Ectodermal cell (in vitro differentiated cells): ENCODE results near the gene DBF4B. TPM values are rescaled to one million over a fixed set of nuclear protein-coding genes. Genes with fewer than 3 reads are reported as not detected.
"Not testable (repeated sequence)": the region's sequence is repeated elsewhere in the genome, so short reads cannot be mapped to it uniquely, and the experiment has no call there.

Source experiments
- H3K27ac ChIP-seq: 2 replicates; pipeline ENCODE4 v1.7.0; 2013; ENCODE audit warnings: mild to moderate bottlenecking, low read depth, low read length; ENCODE audit not compliant: insufficient read depth, poor library complexity, severe bottlenecking
- H3K27me3 ChIP-seq: 2 replicates; pipeline ENCODE4 v1.7.0; 2013; ENCODE audit warnings: mild to moderate bottlenecking, low read length; ENCODE audit not compliant: insufficient read depth, control insufficient read depth, poor library complexity, severe bottlenecking
- H3K36me3 ChIP-seq: one replicate; pipeline ENCODE4 v1.7.0; 2013; ENCODE audit warnings: low read length; ENCODE audit not compliant: control insufficient read depth, insufficient read depth
- H3K4me1 ChIP-seq: one replicate; pipeline ENCODE4 v1.7.0; 2013; ENCODE audit warnings: low read length; ENCODE audit not compliant: control insufficient read depth, insufficient read depth
- H3K4me3 ChIP-seq: 2 replicates; pipeline ENCODE4 v1.7.0; 2013; ENCODE audit warnings: low read depth, low read length, control low read depth; ENCODE audit not compliant: insufficient read depth
- H3K9me3 ChIP-seq: 2 replicates; pipeline ENCODE4 v1.7.0; 2013; ENCODE audit warnings: mild to moderate bottlenecking, low read length, moderate library complexity; ENCODE audit not compliant: control insufficient read depth
- WGBS, 2 experiments: methylation state at CpG; one replicate each; pipeline ENCODE4 v1.1.7; 2013; ENCODE audit warnings: missing lambda C conversion rate in 2 of 2; 5-methylcytosine and 5-hydroxymethylcytosine counted together
- polyA plus RNA-seq, 4 experiments: library from polyadenylated mRNA; stranded (reverse); fragments of 50-300 nt; gene quantifications; one replicate each; pipeline ENCODE4 v1.2.3, GENCODE V29; 2013

DBF4B gene
- 34.7 TPM for polyA plus RNA-seq (2013, experiment 1 of 4)
- 30.3 TPM for polyA plus RNA-seq (2013, experiment 2 of 4)
- 25.8 TPM for polyA plus RNA-seq (2013, experiment 3 of 4)
- 27.3 TPM for polyA plus RNA-seq (2013, experiment 4 of 4)

GRCh38 chr17:44708401-44709263 lies at the start of gene DBF4B:
TSS of gene DBF4B (plus strand) at chr17:44708665. CDS start at chr17:44708821, 156 bp downstream.
- Histone ChIP-seq H3K4me3 (peak within 1 kb of the TSS; percentile 92), H3K4me1 (no peaks in the 10 kb centered on the region), H3K27me3 (peaks cover 4% of the 10 kb centered on the region), H3K9me3 (no peaks in the 10 kb centered on the region), H3K27ac (peak within 1 kb of the TSS; percentile 77), H3K36me3 (no peaks in the 10 kb centered on the region)
- WGBS, 2 experiments = 1% methylated on average over 52 of the region's 52 CpGs

DNA sequence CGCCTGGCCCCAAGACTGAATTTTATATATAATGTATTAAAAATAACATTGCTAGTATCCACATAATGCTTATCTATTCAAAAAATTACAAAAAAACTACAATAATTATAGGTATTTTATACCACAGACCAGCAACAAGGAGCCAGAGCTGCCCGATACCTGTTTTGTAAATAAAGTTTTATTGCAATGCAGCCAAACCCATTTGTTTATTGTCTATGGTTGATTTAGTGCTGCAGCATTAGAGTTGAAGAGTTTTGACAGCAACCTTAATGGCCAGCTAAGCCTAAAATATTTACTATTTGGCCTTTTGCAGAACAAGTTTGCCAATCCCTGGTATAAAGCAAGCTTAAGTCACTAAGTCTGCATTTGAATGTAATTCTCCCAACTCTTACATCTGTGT lies 46.6 kb upstream of the DBF4B start:
- peaks cover 13% of the 10 kb centered on the region for H3K27me3 ChIP-seq
- no peak overlapping the region for H3K4me3 ChIP-seq
- no peak overlapping the region for H3K27ac ChIP-seq
- H3K9me3 ChIP-seq = no peaks in the 10 kb centered on the region
- WGBS, 2 experiments = 92 to 100% methylated on average over 1 of the region's 2 CpGs
- H3K36me3 ChIP-seq = no peaks in the 10 kb centered on the region
- H3K4me1 ChIP-seq = no peaks in the 10 kb centered on the region

DNA sequence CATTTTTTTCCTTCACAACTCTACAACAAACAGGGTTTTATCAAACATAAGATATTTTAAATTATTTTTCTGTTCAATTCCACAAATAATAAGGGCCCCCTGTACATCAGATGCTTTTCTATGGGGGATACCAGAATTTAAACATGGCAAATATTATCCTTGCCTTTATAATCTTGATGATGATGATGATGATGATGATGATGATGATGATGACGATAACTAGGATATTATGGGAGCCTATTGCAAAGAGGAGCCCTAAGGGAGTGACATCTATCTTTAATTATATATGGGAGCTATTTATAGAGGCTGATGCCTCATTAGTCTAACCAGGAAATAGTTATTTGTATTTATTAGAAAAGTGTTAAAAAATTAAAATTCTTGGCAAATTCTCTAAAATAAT lies 45.4 kb upstream of the DBF4B start:
- H3K27me3 ChIP-seq = peaks cover under 1% of the 10 kb centered on the region

GRCh38 chr17:44664867-44665266 lies 43.6 kb upstream of the DBF4B start:
- H3K4me1 ChIP-seq = no peaks in the 10 kb centered on the region
- H3K27me3 ChIP-seq = no peaks in the 10 kb centered on the region
- 100% methylated on average over 1 of the region's 1 CpG; no CpG with 5 or more reads in 1 of the 2 experiments for WGBS, 2 experiments
- no peaks in the 10 kb centered on the region for H3K36me3 ChIP-seq
- no peak overlapping the region for H3K27ac ChIP-seq
- H3K4me3 ChIP-seq = no peak overlapping the region
- H3K9me3 ChIP-seq = no peaks in the 10 kb centered on the region

More for the DNA sequence above, 45.4 kb upstream of the DBF4B start:
- H3K36me3 ChIP-seq = no peaks in the 10 kb centered on the region
- H3K27ac ChIP-seq = no peak overlapping the region
- no peak overlapping the region for H3K4me3 ChIP-seq
- no peaks in the 10 kb centered on the region for H3K4me1 ChIP-seq
- H3K9me3 ChIP-seq = no peaks in the 10 kb centered on the region
- 71 to 92% methylated on average over 1 of the region's 1 CpG for WGBS, 2 experiments

GRCh38 chr17:44666006-44666405 lies 42.5 kb upstream of the DBF4B start:
- H3K36me3 ChIP-seq = no peaks in the 10 kb centered on the region
- H3K9me3 ChIP-seq = no peaks in the 10 kb centered on the region
- H3K27ac ChIP-seq = no peak overlapping the region
- no peaks in the 10 kb centered on the region for H3K27me3 ChIP-seq
- H3K4me1 ChIP-seq = no peaks in the 10 kb centered on the region
- no peak overlapping the region for H3K4me3 ChIP-seq
- no CpG with 5 or more reads among the region's 1 CpG for WGBS, 2 experiments

- H3K36me3 ChIP-seq = no peaks in the 10 kb centered on the region
Observed at GRCh38 chr17:44672479-44673093, 35.9 kb upstream of the DBF4B start.

GRCh38 chr17:44673893-44674292 lies 34.6 kb upstream of the DBF4B start:
- Histone ChIP-seq H3K27me3 (no peaks in the 10 kb centered on the region), H3K9me3 (no peaks in the 10 kb centered on the region), H3K27ac (no peak overlapping the region), H3K36me3 (no peaks in the 10 kb centered on the region), H3K4me1 (no peaks in the 10 kb centered on the region), H3K4me3 (no peak overlapping the region)
- WGBS, 2 experiments = 95 to 98% methylated on average over 2 of the region's 2 CpGs

More at GRCh38 chr17:44672479-44673093, 35.9 kb upstream of the DBF4B start:
- Histone ChIP-seq H3K4me1 (no peaks in the 10 kb centered on the region), H3K9me3 (no peaks in the 10 kb centered on the region), H3K27me3 (no peaks in the 10 kb centered on the region), H3K27ac (no peak overlapping the region), H3K4me3 (no peak overlapping the region)

- H3K4me3 ChIP-seq = no peak overlapping the region
- no peak overlapping the region for H3K27ac ChIP-seq
- H3K27me3 ChIP-seq = no peaks in the 10 kb centered on the region
- H3K36me3 ChIP-seq = peaks cover 11% of the 10 kb centered on the region
- H3K9me3 ChIP-seq = no peaks in the 10 kb centered on the region
- no peaks in the 10 kb centered on the region for H3K4me1 ChIP-seq
- 80 to 100% methylated on average over 1 to 2 of the region's 2 CpGs for WGBS, 2 experiments
Observed at GRCh38 chr17:44677136-44677535, 31.3 kb upstream of the DBF4B start.

GRCh38 chr17:44683303-44683702 lies 25.2 kb upstream of the DBF4B start:
- H3K4me1 ChIP-seq, H3K27ac ChIP-seq, H3K27me3 ChIP-seq, H3K4me3 ChIP-seq, H3K9me3 ChIP-seq: not testable (repeated sequence)
- peaks cover 11% of the 10 kb centered on the region for H3K36me3 ChIP-seq
- WGBS, 2 experiments = 91 to 94% methylated on average over 4 of the region's 4 CpGs

GRCh38 chr17:44687756-44688155 lies 20.7 kb upstream of the DBF4B start:
- H3K27me3 ChIP-seq = no peaks in the 10 kb centered on the region
- WGBS, 2 experiments = 100% methylated on average over 1 of the region's 1 CpG; no CpG with 5 or more reads in 1 of the 2 experiments
- no peak overlapping the region for H3K27ac ChIP-seq
- peaks cover 4% of the 10 kb centered on the region for H3K4me1 ChIP-seq
- no peaks in the 10 kb centered on the region for H3K9me3 ChIP-seq
- no peaks in the 10 kb centered on the region for H3K36me3 ChIP-seq
- H3K4me3 ChIP-seq = no peak overlapping the region
